CD4-positive, alpha-beta T cell treated with Interleukin-21 for 1 hour (primary cell): ENCODE measurements around the gene PLCB1.

Experiments
- DNase-seq: peaks from one replicate; pipeline ENCODE4 v3.0.0-alpha.2; 2020

The PLCB1 gene

GRCh38 chr20:8129211-8129976, 2.7 kb upstream of the PLCB1 start:
- no peak for DNase-seq

- no peak for DNase-seq
Observed at GRCh38 chr20:8130840-8131526, 1.1 kb upstream of the PLCB1 start.

- peak; percentile 35 for DNase-seq
Observed at GRCh38 chr20:8132484-8133309, 631 bp downstream of the PLCB1 start.

- no peak for DNase-seq
Observed at GRCh38 chr20:8133310-8133768, 1.3 kb downstream of the PLCB1 start.

- DNase-seq, result no peak
Observed at GRCh38 chr20:8133851-8134451, 1.9 kb downstream of the PLCB1 start.

GRCh38 chr20:8139899-8140298, 7.8 kb downstream of the PLCB1 start:
- DNase-seq, result no peak

GRCh38 chr20:8143474-8143873, 11.4 kb downstream of the PLCB1 start:
- DNase-seq, result no peak

GRCh38 chr20:8144282-8145245, 12.5 kb downstream of the PLCB1 start:
- peak; percentile 23 for DNase-seq

GRCh38 chr20:8145246-8146168, 13.4 kb downstream of the PLCB1 start:
- DNase-seq, result no peak

- DNase-seq, result no peak
Observed at GRCh38 chr20:8147476-8147875, 15.4 kb downstream of the PLCB1 start.

- DNase-seq, result no peak
Observed at GRCh38 chr20:8148501-8148900, 16.4 kb downstream of the PLCB1 start.

- DNase-seq, result no peak
Observed at GRCh38 chr20:8150591-8150990, 18.5 kb downstream of the PLCB1 start.

GRCh38 chr20:8151372-8151771, 19.3 kb downstream of the PLCB1 start:
- no peak for DNase-seq

- no peak for DNase-seq
Observed at GRCh38 chr20:8152183-8152582, 20.1 kb downstream of the PLCB1 start.

- no peak for DNase-seq
Observed at GRCh38 chr20:8152847-8153246, 20.8 kb downstream of the PLCB1 start.

GRCh38 chr20:8153281-8153908, 21.3 kb downstream of the PLCB1 start:
- peak; percentile 44 for DNase-seq

GRCh38 chr20:8154638-8155037, 22.6 kb downstream of the PLCB1 start:
- no peak for DNase-seq

- DNase-seq, result no peak
Observed at GRCh38 chr20:8155229-8155628, 23.2 kb downstream of the PLCB1 start.

- DNase-seq, result no peak
Observed at GRCh38 chr20:8155812-8156211, 23.7 kb downstream of the PLCB1 start.
